ENCODE results near the gene SDHA.

Gene SDHA

DNA sequence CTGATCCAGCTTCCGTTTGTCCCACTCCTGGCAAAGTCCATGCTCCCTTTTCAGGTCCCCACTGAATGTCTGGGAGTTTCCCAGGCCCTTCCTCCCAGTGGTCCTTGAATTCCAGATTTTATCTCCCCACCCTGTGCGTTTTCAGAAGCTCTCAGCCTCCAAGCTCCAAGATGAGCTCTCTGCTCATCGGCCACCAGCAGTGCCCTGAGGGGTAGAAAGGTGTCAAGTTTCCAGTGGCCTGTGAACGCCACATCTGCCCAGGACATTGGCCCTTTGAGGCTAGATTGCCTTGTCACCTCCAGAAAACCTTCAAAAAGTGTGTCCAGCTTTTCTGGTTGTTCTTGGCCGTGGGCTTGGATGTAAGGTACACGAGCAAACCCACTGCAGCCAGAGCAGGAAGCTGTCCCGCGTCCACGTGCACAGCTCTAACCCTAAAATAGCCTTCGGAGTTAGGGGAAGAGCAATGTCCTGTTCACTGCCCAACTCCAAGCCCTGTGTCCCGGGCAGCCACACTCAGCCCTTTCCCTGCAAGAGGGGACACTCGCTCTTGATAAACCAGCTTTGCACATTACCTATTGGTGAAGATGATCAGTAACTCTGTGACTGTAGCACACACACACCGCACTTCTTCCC lies 37.7 kb upstream of the SDHA start:
- H3K4me3 ChIP-seq (ENCODE audit: low read depth, low read length), result no peak overlapping the region
- TF ChIP-seq, protein P1, sequence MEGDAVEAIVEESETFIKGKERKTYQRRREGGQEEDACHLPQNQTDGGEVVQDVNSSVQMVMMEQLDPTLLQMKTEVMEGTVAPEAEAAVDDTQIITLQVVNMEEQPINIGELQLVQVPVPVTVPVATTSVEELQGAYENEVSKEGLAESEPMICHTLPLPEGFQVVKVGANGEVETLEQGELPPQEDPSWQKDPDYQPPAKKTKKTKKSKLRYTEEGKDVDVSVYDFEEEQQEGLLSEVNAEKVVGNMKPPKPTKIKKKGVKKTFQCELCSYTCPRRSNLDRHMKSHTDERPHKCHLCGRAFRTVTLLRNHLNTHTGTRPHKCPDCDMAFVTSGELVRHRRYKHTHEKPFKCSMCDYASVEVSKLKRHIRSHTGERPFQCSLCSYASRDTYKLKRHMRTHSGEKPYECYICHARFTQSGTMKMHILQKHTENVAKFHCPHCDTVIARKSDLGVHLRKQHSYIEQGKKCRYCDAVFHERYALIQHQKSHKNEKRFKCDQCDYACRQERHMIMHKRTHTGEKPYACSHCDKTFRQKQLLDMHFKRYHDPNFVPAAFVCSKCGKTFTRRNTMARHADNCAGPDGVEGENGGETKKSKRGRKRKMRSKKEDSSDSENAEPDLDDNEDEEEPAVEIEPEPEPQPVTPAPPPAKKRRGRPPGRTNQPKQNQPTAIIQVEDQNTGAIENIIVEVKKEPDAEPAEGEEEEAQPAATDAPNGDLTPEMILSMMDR (IDR thresholded peaks at IDR 0.05; ENCODE audit: low read depth, low read length), result no peak

DNA sequence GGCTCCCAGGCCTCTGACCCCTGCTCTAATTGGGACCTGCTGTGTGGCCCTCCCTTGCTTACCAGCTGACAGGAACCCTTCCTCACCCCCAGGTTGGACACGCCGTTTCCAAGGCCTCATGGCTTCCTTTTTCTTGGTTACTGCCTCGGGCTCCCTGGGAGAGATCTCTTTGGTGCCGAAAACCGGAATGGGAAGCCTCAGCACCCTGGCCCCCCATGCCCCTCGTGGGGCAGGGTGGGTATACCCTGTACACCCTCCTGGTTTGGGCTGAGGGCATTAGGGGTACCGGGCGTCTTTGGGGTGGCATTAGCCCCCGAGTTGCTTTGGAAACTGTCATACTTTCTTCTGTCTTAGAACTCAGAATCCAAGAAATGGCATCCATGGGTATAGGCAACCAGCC lies 37.0 kb upstream of the SDHA start:
- no peak overlapping the region for H3K4me3 ChIP-seq (ENCODE audit: low read depth, low read length)
- TF ChIP-seq, protein P1 (IDR thresholded peaks at IDR 0.05; ENCODE audit: low read depth, low read length), result no peak

DNA sequence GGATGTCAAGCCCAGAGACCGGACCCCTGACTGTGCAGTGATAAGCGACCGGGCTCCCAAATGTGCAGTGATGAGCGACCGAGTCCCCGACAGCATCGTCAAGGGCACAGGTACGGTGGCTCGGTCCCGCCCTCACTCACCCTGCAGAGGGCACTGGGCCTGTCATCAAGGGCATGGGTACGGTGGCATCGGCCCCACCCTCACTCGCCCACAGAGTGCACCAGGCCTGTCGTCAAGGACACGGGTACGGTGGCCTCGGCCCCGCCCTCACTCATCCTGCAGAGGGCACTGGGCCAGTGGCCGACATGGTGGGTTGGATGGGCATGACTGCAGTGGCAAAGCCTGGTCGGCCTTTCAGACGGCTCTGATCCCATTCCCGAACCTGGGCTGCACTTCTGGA lies 36.6 kb upstream of the SDHA start:
- TF ChIP-seq, protein P1 (IDR thresholded peaks at IDR 0.05; ENCODE audit: low read depth, low read length), result no peak
- no peak overlapping the region for H3K4me3 ChIP-seq (ENCODE audit: low read depth, low read length)

DNA sequence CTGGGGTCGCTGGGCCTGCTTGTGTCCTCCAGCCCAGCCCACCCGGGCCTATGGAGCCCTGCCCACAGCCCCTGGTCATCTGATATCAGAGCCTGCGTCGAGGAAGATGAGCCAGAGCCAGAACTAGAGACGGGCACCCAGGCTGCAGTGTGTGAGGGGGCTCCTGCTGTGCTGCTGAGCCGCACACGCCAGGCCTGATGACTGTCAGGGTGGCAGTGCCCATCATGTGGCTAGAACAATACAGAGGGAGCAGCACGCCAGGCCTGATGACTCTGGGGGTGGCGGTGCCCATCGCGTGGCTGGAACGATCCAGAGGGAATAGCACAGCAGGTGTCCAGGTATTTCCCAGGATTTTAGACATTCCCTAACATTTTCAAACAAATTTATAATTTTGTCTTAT lies 36.0 kb upstream of the SDHA start:
- no peak overlapping the region for H3K4me3 ChIP-seq (ENCODE audit: low read depth, low read length)
- TF ChIP-seq, protein P1 (IDR thresholded peaks at IDR 0.05; ENCODE audit: low read depth, low read length), result no peak

DNA sequence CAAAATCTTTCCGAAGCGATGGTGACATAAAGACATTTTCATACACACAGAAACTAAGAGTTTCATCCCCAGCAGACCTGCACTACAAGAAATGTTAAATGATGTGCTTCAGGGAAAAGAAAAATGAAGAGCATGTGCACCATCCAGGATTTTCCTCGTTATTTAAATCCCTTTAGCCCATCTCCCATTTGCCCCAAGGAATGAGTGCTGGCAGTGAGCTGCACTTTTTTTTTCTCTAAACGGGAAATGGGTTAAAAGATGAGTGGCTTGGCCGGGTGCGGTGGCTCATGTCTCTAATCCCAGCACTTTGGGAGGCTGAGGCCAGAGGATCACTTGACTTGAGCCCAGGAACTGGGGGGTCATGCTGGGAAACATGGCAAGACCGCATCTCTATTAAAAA lies 33.6 kb upstream of the SDHA start:
- no peak overlapping the region for H3K4me3 ChIP-seq (ENCODE audit: low read depth, low read length)
- TF ChIP-seq, protein P1 (IDR thresholded peaks at IDR 0.05; ENCODE audit: low read depth, low read length), result no peak

DNA sequence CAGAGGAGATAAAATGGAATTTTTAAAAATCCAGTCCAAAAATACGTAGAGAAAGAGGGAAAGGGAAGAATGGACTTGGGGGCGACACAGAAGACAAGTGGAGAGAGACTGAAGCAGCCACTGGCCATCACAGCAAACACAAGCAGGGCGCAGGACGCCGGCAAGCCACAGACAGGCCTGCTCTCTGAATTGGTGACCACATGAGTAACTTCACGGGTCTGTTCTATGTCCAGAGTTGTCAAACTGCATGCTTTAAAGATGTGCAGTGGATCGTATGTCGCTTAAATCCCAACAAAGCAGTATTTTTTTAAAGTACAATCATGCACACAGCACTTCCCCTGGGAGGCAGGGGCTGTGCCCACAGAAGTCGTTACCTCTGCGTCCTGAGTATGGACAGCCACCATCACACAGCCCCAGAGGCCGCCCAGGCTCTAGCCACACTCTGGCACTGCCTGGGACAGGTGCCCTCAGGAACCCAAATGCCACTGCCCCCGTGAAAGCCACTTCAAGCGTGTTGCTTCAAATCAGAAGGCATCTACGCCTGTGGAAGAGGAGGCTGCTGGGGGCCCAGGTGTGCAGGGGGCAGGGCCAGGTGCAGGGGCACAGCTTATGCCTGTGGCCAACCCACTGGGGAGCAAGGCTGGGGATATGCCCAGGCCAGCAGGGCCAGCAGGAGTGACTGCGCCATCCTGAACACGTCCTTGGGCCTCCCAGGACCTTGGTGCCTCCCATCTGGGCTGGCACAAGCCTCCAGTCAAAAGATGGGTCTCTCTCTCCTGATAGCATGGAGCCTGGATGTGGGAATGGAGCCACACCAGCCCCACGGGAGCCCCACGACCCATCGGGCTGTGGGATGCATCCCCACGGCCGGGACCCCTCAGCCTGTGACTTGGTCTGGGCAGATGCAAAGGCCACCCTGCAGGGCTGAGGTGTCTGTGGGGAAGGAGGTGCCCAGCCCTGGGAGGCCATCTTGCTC lies 32.7 kb upstream of the SDHA start:
- H3K4me3 ChIP-seq (ENCODE audit: low read depth, low read length), result no peak overlapping the region
- TF ChIP-seq, protein P1 (IDR thresholded peaks at IDR 0.05; ENCODE audit: low read depth, low read length), result no peak
